HFFc6 (cell line): Measurements from ENCODE around the gene MTCL3.

Experiments used
- DNase-seq: peaks from one replicate; pipeline ENCODE4 v3.0.0-alpha.2; 2018
- H3K27ac Mint-ChIP-seq: 2 replicates; pipeline ENCODE4 v1.8.0; 2020; ENCODE audit warnings: mild to moderate bottlenecking, mixed read lengths
- H3K27me3 Mint-ChIP-seq: 2 replicates; pipeline ENCODE4 v1.8.0; 2021; ENCODE audit warnings: mild to moderate bottlenecking, moderate library complexity, mixed read lengths; ENCODE audit not compliant: insufficient read depth
- H3K36me3 Mint-ChIP-seq: 2 replicates; pipeline ENCODE4 v1.8.0; 2021; ENCODE audit warnings: low read depth, mixed read lengths
- H3K4me1 Mint-ChIP-seq: 2 replicates; pipeline ENCODE4 v1.8.0; 2020; ENCODE audit warnings: low read depth, mixed read lengths
- H3K4me3 Mint-ChIP-seq: 2 replicates; pipeline ENCODE4 v1.8.0; 2020; ENCODE audit warnings: mild to moderate bottlenecking, moderate library complexity, mixed read lengths
- H3K9me3 Mint-ChIP-seq: 2 replicates; pipeline ENCODE4 v1.8.0; 2020; ENCODE audit warnings: mild to moderate bottlenecking, mixed read lengths
- TF ChIP-seq, protein P1 (sequence below): fragments of 200-600 bp; sonication (generic); IDR thresholded peaks from 2 replicates; pipeline ENCODE4 v1.5.0; 2021; ENCODE audit warnings: antibody characterized with exemption, mild to moderate bottlenecking

The MTCL3 gene

GRCh38 chr6:127486934-127487333 lies 32.2 kb downstream of the MTCL3 start:
- TF ChIP-seq, protein P1, sequence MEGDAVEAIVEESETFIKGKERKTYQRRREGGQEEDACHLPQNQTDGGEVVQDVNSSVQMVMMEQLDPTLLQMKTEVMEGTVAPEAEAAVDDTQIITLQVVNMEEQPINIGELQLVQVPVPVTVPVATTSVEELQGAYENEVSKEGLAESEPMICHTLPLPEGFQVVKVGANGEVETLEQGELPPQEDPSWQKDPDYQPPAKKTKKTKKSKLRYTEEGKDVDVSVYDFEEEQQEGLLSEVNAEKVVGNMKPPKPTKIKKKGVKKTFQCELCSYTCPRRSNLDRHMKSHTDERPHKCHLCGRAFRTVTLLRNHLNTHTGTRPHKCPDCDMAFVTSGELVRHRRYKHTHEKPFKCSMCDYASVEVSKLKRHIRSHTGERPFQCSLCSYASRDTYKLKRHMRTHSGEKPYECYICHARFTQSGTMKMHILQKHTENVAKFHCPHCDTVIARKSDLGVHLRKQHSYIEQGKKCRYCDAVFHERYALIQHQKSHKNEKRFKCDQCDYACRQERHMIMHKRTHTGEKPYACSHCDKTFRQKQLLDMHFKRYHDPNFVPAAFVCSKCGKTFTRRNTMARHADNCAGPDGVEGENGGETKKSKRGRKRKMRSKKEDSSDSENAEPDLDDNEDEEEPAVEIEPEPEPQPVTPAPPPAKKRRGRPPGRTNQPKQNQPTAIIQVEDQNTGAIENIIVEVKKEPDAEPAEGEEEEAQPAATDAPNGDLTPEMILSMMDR, result no peak
- Mint-ChIP-seq H3K36me3 (no peaks in the 10 kb centered on the region), H3K27me3 (no peaks in the 10 kb centered on the region; the same call in 1 of the 2 replicates), H3K4me1 (peaks cover 36% of the 10 kb centered on the region), H3K4me3 (no peak overlapping the region), H3K9me3 (no peaks in the 10 kb centered on the region), H3K27ac (no peak overlapping the region)
- DNase-seq, result no peak

DNA sequence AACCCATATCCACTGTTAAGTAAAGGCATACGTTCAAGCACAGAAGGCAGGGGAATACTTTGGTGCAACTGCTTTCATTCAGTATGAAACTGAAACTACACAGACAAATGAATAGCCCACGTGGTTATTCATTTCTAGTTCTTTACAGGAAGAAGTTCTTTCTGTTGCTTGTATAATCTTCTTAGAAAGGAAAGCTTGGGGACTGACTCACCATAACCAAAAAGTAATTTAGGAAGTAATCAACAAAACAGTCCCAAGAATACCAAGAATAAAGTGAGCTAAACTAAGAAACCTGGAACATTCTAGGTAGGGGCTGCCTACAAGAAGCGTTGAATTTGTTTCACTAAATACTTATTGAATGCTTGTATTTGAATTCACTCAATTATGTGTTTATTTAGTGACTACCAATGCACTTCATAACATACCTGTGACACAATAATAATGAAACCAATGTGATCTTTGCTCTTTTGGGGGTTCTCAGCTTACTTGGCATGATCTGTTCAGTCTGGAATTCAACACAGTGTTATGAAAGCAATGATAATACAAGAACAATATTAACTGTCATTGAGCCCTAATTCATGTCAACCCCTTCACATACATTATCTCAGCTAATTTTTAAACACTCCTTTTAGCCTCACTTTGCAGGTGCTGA lies 34.8 kb downstream of the MTCL3 start:
- Mint-ChIP-seq H3K27ac (peak overlapping the region; percentile 65), H3K27me3 (no peaks in the 10 kb centered on the region; the same call in 1 of the 2 replicates), H3K4me3 (peak overlapping the region; percentile 84), H3K4me1 (peaks cover 48% of the 10 kb centered on the region), H3K36me3 (no peaks in the 10 kb centered on the region), H3K9me3 (no peaks in the 10 kb centered on the region)
- TF ChIP-seq, protein P1, result no peak
- peak; percentile 56 for DNase-seq

GRCh38 chr6:127483399-127484055 lies 35.6 kb downstream of the MTCL3 start:
- Mint-ChIP-seq H3K9me3 (no peaks in the 10 kb centered on the region), H3K36me3 (no peaks in the 10 kb centered on the region), H3K27ac (peak overlapping the region; percentile 65), H3K27me3 (no peaks in the 10 kb centered on the region; the same call in 1 of the 2 replicates), H3K4me1 (peaks cover 48% of the 10 kb centered on the region), H3K4me3 (peak overlapping the region; percentile 84)
- TF ChIP-seq, protein P1, result no peak
- no peak for DNase-seq

DNA sequence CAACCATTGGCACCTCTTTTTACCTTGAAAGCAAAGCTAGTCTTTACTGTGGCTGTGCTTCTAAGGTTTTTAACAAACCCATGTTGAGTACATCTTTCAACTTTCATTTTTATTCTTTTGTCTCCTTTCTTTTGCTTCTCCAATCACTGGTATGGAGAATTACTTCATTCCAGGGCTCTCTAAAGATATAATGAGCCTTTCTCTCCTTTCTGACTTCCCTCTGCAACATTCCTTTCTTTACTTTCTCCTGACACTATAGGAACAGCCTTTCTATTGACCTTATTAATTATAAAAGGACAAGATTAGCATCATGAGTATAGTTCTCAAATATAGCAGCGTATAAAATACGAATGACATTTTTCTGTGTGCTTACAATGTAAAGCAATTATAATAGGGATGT lies 36.8 kb downstream of the MTCL3 start:
- DNase-seq, result no peak
- no peaks in the 10 kb centered on the region; the same call in 1 of the 2 replicates for H3K27me3 Mint-ChIP-seq
- peak overlapping the region; percentile 4; the same call in 1 of the 2 replicates for H3K4me3 Mint-ChIP-seq
- H3K9me3 Mint-ChIP-seq, result no peaks in the 10 kb centered on the region
- peak overlapping the region; percentile 75 for H3K27ac Mint-ChIP-seq
- TF ChIP-seq, protein P1, result no peak
- 0 out of 2 replicates have a peak, but pooled peaks cover 5% of the 10 kb centered on the region for H3K36me3 Mint-ChIP-seq
- peaks cover 48% of the 10 kb centered on the region for H3K4me1 Mint-ChIP-seq

DNA sequence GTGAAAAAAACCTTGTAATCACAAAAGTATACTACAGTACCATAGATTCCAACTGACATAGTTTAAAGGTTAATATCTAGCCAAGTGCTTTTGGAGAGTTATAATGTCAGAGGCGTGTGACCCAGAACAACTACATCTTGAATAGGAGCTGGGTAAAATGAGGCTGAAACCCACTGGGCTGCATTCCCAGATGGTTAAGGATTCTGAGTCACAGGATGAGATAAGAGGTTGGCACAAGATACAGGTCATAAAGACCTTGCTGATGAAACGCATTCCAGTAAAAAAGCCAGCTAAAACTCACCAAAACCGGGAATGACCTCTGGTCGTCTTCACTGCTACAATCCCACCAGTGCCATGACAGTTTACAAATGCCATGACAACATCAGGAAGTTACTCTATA lies 37.5 kb downstream of the MTCL3 start:
- Mint-ChIP-seq H3K27ac (peak overlapping the region; percentile 75), H3K27me3 (no peaks in the 10 kb centered on the region; the same call in 1 of the 2 replicates), H3K4me1 (peaks cover 48% of the 10 kb centered on the region), H3K9me3 (no peaks in the 10 kb centered on the region), H3K4me3 (peak overlapping the region; percentile 2; the same call in 1 of the 2 replicates), H3K36me3 (0 out of 2 replicates have a peak, but pooled peaks cover 5% of the 10 kb centered on the region)
- peak; percentile 71 for DNase-seq
- TF ChIP-seq, protein P1, result no peak
